Activated CD8-positive, alpha-beta memory T cell treated with anti-CD3 and anti-CD28 coated beads for 1 hour (primary cell): ENCODE measurements around the gene NRIP2.
"Not testable (repeated sequence)": the region's sequence is repeated elsewhere in the genome, so short reads cannot be mapped to it uniquely, and the experiment has no call there.

ENCODE experiments used
- DNase-seq, 2 donors: peaks; one replicate each; pipeline ENCODE4 v3.0.0-alpha.2; 2020; ENCODE audit warnings: low read depth in 1 of 2; ENCODE audit errors: extremely low read depth in 1 of 2

Gene NRIP2, protein sequence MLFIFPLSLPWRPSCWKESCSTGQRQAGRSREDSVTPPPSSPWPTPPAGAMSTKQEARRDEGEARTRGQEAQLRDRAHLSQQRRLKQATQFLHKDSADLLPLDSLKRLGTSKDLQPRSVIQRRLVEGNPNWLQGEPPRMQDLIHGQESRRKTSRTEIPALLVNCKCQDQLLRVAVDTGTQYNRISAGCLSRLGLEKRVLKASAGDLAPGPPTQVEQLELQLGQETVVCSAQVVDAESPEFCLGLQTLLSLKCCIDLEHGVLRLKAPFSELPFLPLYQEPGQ

DNA sequence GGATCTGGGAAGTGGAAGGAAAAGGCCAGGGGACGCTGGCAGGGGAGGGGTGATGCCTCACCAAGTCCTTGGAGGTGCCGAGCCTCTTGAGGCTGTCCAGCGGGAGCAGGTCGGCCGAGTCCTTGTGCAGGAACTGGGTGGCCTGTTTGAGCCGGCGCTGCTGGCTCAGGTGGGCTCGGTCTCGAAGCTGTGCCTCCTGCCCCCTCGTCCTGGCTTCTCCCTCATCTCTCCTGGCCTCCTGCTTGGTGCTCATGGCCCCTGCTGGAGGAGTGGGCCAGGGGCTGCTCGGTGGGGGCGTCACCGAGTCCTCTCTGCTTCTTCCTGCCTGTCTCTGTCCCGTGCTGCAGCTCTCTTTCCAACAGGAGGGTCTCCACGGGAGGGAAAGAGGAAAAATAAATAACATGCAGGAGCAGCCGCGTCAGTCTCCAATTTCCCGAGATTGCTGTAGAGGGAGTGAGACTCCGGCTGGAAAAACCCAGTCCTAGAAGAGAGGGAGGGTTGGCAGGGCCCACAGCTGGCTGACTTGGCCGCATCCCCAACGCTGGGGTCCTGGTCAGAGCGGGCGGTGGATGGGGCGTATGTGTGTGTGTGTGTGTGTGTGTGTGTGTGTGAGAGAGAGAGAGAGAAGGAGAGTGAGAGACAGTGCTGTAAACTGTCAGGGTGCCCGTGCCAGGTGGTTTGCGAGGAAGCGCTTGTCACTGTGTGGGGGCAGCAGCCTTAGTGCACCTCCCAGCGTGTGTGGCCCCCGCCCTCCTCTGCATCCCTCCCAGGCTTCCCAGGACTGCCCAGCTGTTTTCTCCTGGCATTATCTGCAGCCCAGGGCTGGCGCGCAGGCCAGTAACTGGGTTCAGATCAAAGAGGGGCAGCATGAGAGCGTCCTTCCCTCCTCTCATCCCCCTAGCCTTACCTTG is at the start of gene NRIP2:
Gene NRIP2 (minus strand): TSS at position 455 of the 911 bp plus-strand sequence. CDS start 52 bp downstream, at position 403.
- no peak for DNase-seq

DNA sequence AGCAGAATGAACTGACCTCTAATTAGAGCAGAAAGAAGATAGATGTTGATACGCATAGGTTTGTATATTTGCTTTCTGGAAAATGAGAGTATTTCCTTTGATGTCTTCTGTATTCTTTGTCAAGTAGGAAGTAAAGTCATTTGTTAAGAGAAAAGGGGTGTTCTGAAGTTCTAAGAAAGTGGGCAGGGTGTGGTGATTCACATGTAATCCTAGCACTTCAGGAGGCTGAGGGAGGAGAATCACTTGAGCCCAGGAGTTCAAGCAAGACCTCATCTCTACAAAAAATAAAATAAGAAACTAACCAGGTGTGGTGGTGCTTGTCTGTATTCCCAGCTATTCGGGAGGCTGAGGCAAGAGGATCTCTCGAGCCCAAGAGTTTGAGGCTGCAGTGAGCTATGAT is 45.0 kb upstream of the NRIP2 start:
- no peak for DNase-seq

DNA sequence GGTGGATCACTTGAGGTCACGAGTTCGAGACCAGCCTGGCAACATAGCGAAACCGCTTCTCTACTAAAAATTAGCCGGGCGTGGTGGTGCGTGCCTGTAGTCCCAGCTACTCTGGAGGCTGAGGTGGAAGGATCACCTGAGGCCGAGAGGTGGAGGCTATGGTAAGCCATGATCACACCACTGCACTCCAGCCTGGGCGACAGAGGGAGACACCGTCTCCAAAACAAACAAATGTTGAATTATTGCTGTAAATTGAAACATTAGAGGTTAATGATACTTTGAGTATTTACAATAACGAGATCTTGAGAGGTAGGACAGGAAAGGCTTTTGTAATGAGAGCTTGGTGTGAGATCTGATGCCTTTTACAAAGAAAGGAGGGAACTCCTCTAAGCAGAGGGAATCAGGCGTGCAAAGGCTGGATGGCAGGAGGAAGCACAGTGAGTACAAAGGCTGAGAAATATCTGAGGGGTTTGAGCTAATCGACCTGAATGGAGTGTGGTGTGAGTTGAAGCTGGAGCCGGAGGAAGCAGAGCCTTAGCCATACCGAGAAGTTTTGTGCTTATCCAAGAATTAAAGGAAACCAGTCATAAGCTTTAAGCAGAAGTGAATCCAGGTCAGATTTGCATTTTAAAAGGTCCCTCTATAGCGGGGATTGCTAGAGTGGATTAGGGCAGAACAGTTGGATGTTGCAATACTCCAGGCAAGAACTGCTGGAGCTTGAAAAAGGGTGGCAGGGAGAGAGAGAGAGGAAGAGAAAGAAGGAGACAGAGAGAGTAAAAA is 43.3 kb upstream of the NRIP2 start:
- DNase-seq, result no peak

DNA sequence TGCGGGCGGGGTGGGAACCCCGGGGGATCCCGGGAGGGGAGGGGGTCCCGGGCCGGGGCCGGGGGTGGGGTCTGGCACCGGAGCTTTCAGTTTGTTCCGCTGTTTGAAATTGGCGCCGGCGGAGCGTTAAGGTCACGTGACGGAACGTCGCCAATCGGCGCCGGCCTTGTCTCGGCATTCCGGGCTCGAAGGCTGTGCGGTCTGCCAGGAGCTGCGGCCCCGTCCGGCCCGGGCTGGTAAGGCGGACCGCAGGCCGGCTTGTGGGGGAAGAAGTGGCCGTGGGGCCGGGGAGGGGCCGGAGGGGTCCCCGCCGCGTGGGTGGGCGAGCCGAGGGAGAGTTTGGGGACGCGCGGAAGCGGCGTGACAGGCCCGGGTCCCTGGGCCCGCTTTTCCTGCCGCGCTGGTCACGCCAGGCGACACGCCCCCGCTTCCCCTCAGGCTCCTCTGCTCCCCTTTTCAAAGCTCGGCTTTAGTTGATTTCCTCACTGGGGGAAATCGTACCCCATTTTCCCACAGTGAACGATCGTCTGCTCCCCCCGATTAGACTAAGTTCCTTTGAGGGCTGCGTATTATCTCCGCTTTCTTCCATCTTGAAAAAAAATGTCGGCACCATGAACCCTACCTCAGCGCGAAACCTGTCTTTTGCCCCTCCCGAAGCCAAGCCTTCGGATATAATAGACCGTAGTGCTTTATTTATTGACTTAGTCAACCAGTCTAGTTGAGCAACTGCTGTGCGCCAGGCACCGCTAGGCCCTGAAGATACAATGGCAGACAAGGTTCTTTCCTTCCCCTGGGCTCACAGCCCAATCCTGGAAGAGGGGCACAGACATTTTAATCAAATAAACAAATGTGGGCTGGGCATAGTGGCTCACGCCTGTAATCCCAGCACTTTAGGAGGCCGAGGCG is 42.5 kb upstream of the NRIP2 start, which contains the start of the genes FOXM1 and RHNO1:
Gene FOXM1 (minus strand): TSS at position 128 of the 906 bp plus-strand sequence. CDS start 2,696 bp downstream, outside the sequence.
Gene RHNO1 (plus strand): TSS at position 177 of the 906 bp plus-strand sequence. CDS start 8,144 bp downstream, outside the sequence.
- peak; percentile 58 to 79 for DNase-seq

DNA sequence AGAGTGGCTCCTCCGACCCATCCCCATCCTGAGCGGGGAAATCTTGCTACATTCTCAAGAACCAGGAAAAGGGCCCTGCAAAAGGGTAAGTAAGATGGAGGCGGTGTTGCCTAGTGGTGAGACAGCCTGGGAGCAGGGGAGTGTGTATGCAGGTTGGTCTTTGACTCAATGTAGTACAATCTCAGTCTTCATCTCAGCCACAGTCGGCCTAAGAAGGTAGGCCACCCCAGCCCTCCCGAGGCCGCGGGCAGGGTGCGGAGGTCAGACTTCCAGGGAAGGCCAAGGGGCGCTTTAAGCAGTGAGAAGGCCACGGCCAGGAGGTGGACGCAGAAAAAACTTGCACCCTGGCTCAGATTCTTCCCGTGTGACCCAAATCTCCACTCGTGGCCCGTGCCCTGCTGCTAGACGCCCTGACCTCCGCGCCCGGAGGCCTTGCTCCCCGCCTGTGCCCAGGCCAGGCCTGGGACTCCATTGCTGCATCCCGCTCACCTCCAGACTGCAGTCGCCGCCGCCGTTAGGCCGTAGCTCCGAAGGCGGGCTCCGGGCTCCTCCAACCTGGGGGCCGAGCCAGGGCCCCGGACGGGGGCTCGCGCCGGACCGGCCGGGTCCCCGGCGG is 41.7 kb upstream of the NRIP2 start:
- no peak for DNase-seq

DNA sequence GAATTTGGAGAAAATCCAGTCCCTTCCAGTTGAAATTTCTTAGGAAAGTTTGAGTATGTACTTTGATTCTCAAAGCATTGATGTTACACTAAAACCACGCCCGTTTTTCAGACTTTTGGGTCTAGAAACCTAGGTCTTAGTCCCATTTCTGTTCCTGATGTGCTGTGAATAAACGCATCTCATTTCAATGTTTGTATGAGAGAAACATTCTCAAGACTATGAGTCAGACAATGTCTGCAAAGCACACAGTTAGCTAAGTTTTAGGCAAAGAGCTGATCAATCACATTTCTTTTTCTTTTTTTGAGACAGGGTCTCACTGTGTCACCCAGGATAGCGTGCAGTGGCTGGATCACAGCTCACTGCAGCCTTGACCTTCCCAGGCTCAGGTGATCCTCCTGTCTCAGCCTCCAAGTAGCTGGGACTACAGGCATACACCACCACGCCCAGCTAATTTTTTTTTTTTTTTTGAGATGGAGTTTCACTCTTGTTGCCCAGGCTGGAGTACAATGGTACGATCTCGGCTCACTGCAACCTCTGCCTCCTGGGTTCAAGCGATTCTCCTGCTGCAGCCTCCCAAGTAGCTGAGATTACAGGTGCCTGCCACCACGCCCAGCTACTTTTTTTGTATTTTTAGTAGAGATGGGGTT is 34.3 kb upstream of the NRIP2 start:
- DNase-seq, result not testable (repeated sequence)

DNA sequence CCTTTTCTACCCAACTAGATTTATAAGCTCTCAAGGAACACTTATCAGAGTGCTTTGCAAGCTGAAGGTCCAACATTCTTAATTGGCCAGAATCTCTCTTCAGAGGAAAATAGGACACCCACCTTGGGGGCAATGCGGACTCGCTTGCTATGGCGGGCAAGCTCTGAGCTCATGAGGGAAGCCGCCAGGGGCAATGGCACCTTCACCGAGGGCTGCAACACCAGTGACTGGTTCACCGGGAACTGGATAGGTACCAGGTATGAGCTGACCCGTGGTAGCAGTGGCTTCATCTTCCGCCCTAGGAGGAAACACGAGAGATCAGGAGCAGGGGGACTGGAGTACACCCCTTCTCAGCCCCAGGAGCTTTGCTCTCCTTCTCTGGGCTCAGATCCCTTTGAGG is 29.4 kb upstream of the NRIP2 start:
- no peak for DNase-seq

DNA sequence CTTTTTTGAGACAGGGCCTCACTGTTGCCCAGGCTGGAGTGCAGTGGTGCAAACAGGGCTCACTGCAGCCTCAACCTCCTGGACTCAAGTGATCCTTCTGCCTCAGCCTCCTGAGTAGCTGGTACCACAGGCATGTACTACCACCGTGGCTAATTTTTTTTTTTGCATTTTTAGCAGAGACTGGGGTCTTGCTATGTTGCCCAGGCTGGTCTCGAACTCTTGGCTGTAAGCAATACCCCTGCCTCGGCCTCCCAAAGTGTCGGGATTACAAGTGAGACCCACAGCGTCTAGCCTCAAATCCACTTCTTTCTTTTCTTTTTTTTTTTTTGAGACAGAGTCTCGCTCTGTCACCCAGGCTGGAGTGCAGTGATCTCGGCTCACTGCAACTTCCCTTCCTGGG is 28.6 kb upstream of the NRIP2 start:
- DNase-seq, result not testable (repeated sequence)

DNA sequence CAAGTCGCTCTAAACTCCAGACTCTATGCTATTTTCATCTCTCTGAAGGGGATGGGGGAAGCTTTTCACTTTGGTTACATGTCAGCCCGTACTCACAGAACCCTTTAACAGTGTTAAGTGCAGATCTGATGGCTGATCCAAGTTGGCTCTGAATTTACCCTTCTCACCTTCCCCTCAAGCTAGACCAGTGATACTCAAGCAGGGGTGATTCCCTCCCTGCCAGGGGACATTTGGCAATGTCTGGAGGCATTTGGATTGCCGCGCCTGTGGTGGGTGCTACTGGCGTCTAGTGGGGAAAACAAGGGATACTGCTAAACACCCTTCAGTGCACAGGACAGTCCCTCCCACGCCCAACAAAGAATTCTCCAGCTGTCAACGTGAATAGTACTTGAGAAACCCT is 28.0 kb upstream of the NRIP2 start:
- DNase-seq, result no peak

DNA sequence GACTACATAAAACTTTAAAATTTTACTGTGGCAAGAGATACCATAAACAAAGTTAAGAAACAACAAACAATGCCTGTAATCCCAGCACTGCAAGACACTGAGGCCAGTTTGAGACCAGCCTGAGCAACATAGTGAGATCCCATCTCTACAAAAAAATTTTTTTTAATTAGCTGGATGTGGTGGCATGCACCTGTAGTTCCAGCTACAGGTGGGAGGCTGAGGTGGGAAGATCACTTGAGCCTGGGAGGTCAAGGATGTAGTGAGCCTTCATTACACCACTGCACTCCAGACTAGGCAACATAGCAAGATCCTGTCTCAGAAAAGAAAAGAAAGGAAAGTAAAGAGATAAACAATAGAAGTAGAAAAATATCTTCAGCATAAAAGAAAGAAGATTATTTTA is 25.3 kb upstream of the NRIP2 start:
- DNase-seq, result no peak

DNA sequence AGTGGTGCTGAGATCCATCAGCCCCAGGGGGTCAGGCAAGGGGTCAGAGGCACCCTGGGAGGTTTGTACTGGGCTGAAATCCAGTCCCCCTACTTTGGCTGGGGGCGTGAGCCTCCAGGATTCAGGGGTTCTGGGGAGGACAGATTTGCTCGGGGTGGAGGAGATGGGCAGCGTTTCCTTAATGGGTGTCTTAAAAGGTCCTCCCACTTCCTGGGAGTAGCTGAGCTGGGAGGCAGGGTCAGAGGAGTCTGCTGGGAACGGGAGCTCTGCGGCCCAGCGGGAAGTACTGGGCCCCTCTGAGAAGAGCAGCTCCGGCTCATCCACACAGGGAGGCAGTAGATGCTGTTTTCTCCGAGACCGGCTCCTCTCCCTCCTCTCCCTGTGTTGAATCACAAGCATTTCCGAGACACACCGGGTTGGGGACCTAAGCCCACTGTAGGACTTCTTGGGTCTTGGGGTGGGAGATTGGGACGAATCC is 24.1 kb upstream of the NRIP2 start:
- no peak for DNase-seq

DNA sequence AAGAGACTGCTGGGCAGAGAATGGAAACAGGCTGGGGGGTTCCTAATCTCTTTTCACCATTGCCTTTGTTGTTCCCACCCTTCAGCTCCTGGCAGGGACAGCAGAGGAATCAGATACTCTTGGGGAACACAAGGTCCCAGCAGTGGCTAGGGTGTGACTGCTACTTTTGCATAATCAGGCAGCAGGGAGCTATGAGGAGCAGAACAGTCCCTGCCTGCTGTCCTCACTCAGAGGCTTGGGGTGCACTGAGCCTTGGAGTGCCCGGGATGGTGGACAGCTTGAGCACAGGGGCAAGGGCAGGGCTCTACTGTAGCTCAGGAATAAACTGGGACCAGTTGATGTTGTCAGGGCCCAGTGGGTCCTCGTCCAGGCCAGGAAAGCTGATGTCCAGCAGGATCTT is 23.5 kb upstream of the NRIP2 start:
- no peak for DNase-seq

DNA sequence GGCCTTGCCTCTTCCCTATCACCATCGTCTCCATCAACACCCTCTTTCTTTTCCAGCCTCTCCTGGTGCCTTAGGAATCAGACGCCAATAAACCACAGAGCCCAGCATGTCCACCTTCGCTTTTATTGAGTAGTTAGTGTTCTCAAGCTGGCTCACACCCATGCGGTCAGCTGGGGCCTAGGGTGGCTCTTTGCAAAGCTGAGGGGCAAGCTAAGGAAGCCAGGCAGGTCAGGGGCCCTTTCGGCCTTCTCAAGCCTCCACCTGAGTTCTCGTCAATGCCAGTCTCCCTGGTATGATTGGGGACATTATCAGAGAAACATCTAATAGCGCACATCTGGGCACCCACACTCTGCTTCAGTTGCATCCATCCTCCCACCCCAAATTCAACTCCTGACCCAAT is 22.7 kb upstream of the NRIP2 start:
- no peak for DNase-seq

DNA sequence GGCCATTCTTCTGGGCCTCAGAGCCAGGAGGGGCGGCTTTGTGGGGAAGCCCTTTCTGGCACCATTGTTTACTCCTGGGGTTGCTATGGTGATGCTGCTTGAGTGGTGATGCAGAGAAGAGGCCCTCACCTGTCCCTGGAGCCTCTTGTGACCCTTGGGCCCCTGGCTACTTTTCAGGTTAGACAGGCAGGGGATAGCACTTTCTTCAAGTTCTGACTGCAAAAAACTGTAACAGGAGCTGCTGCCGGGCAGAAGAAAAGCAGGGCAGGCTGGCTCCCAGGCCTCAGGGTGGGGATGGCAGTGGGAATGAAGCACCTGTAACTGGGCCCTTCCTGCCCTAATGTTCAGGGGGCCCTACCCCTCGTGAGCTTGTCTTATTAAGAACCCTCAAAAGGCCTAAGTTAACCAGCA is 22.2 kb upstream of the NRIP2 start, which contains the start of gene TEX52:
Gene TEX52 (minus strand): TSS at position 19 of the 411 bp plus-strand sequence. CDS start 13 bp downstream, at position 6.
- no peak for DNase-seq

DNA sequence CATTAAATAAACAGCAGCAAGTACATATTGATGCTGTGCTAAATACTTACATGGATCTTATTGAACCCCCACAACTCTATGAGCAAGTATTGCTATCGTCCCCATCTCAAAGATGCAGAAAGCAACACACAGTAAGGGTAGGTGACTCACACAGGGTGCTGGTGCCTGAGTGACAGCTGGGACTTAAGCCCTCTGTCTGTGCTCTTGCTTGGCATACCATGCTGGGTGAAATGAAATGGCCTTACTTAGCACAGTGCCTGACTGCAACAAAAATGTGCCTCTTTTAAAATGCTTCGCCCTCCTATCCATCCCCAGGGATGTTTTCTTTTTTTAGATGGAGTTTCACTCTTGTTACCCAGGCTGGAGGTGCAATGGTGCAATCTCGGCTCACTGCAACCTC is 21.2 kb upstream of the NRIP2 start:
- no peak for DNase-seq

DNA sequence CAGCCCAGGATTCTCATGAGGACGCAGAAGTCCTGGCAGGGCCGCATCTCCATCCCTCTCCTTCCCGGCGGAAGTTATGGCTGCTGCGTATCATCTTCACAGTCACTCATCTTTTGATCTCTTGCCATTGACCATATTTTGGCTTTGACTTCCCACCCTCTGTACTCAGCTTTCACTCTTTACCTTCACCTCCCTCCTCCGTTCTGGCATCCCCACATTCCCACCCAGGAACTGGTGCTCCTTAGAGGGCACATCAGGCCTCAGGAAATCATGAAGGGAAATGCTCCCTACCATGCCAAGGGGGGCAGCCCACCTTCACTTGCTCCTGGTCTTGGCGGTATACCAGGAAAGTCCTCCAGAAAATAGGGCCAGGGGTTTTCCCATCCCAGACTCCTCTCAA is 20.7 kb upstream of the NRIP2 start:
- no peak for DNase-seq

DNA sequence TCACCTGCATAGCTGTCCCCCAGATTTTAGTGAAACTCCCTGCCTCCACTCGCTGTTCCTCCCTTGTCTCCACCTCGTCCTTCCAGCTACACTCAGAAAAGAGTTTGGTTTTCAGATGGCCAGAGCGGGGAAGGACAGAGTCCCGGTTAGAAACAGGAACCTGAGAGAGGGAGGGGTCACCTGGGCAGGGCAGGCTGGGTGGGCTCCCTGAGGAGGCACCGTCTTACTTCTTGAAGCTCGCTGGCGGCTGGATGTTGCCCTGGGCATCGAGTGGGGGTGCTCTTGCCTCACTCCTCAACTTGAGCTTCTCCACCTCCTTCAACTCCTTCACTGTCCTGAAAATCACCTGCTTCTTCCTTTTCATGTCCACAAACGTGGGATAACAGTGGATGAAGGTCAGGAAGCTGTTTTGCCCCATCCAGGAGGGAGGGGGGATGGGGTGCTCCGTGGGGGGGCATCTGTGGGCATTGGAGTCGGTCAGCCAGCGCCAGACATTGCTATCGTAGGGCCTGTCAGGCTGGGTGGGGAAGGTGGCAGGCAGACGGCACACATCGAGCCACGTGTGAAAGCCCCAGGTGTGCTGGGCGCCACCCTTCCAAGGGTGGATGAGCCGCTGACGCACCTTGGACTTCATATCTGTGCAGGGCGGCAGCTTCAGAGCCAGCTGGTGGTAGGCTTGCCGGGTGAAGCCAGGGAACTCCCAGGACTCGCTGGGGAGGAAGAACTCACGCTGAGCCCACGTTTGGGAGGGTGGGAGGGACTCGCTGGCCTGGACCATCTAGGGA is 20.0 kb upstream of the NRIP2 start:
- DNase-seq, result no peak

DNA sequence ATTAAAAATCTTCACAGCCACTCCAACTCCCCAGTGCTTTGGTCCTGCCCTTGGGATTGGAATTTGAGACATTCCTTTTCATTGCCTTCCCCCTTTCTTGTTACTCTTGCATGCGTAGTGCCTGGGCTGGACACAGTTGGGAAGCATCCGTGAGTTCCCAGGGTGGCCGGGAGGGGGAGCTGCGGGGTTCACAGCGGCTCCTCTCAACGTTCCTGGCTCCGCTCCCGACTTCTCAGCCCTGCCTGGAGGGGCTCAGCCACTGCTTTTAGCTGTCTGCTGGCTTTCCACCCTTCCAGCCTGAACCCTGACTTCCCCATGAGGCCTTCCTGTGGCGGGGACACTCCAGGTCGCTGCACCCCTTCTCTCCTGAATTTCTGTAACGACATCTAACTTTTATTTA is 18.8 kb upstream of the NRIP2 start:
- peak in 1 of 2 donors; percentile 9 for DNase-seq
